GM12878 (cell line): ENCODE measurements around the gene OR1J1. TPM values are rescaled to one million over a fixed set of nuclear protein-coding genes. Genes with fewer than 3 reads are reported as not detected.

Source experiments
- ATAC-seq: fragments of 200-7000 bp; cut with Tn5 transposase; 3 replicates; pipeline ENCODE4 v1.9.1; 2020; ENCODE audit warnings: mild to moderate bottlenecking, moderate library complexity
- BruUV-seq: library from RNA; stranded (reverse); fragments of 400-500 nt; replicated peaks from 2 replicates; lab custom pipeline; 2021; lab: Mats Ljungman, UMichigan
- CTCF ChIA-PET: fragments of 300-600 bp; sonication (Branson Sonifier 250); formaldehyde crosslinking; extraction: SDS; loops from one replicate; lab custom pipeline; 2021; ENCODE audit warnings: inconsistent platforms; lab: Yijun Ruan, JAX
- POLR2A ChIA-PET: fragments of 350-600 bp; formaldehyde crosslinking; extraction: SDS; loops from one replicate; lab custom pipeline; 2021; ENCODE audit warnings: inconsistent platforms; lab: Charles Lee
- RAD21 ChIA-PET: fragments of 300-600 bp; sonication (Branson Sonifier 250); formaldehyde crosslinking; loops from one replicate; lab custom pipeline; 2023; ENCODE audit warnings: antibody characterized with exemption; ENCODE audit not compliant: unreplicated experiment; lab: Charles Lee
- SMC1A ChIA-PET: fragments of 300-600 bp; sonication (Branson Sonifier 250); formaldehyde crosslinking; loops from one replicate; lab custom pipeline; 2023; ENCODE audit not compliant: unreplicated experiment, uncharacterized antibody; lab: Charles Lee
- DNase-seq: peaks from one replicate; pipeline ENCODE4 v3.0.0-alpha.2; 2011; ENCODE audit warnings: low read depth, low spot score
- FAIRE-seq: peaks from 3 replicates; lab custom pipeline; 2011; peaks lifted over from hg19 to GRCh38; lab: Jason Lieb, UNC
- H2AFZ ChIP-seq: 2 replicates; pipeline ENCODE4 v1.6.0; 2011; ENCODE audit warnings: low read depth, low read length, control low read depth; ENCODE audit not compliant: control insufficient read depth
- H3K27ac ChIP-seq: 2 replicates; pipeline ENCODE4 v1.5.1; 2011; ENCODE audit warnings: control low read depth; ENCODE audit not compliant: control insufficient read depth, insufficient read depth
- H3K27me3 ChIP-seq, 2 experiments: replicated peaks in 1 of 2; 2 replicates each; pipeline versions ENCODE4 v1.6.0 to v1.6.1; 2011; ENCODE audit warnings: low read length in 1 of 2; ENCODE audit not compliant: control insufficient read depth in 2 of 2, insufficient read depth in 2 of 2
- H3K36me3 ChIP-seq, 2 experiments: 2 replicates each; pipeline ENCODE4 v1.5.1; 2011; ENCODE audit warnings: low read length in 1 of 2; ENCODE audit not compliant: control insufficient read depth in 2 of 2, insufficient read depth in 2 of 2
- H3K4me1 ChIP-seq: 2 replicates; pipeline ENCODE4 v1.6.1; 2011; ENCODE audit warnings: mild to moderate bottlenecking, low read length, moderate library complexity, mixed read lengths; ENCODE audit not compliant: control insufficient read depth, insufficient read depth
- H3K4me2 ChIP-seq: 2 replicates; pipeline ENCODE4 v1.6.0; 2011; ENCODE audit warnings: control low read depth; ENCODE audit not compliant: control insufficient read depth, insufficient read depth
- H3K4me3 ChIP-seq: fragments of 200-600 bp; sonication (generic); 2 replicates; pipeline ENCODE4 v1.5.1; 2016
- H3K79me2 ChIP-seq: 2 replicates; pipeline ENCODE4 v1.6.0; 2011; ENCODE audit warnings: low read length; ENCODE audit not compliant: control insufficient read depth, insufficient read depth
- H3K9ac ChIP-seq: 2 replicates; pipeline ENCODE4 v1.8.0; 2011; ENCODE audit warnings: low read length, control low read depth, mixed read lengths; ENCODE audit not compliant: control insufficient read depth, insufficient read depth
- H3K9me3 ChIP-seq: replicated peaks from 3 replicates; pipeline ENCODE4 v1.5.1; 2011; ENCODE audit warnings: mild to moderate bottlenecking, low read length; ENCODE audit not compliant: control insufficient read depth, insufficient read depth
- H4K20me1 ChIP-seq: 2 replicates; pipeline ENCODE4 v1.6.0; 2011; ENCODE audit not compliant: control insufficient read depth, insufficient read depth
- CHD1 ChIP-seq: IDR thresholded peaks from 2 replicates; pipeline ENCODE4 v1.6.1; 2012; ENCODE audit warnings: low read depth, low read length, improper control_type of control experiment
- CHD2 ChIP-seq: IDR thresholded peaks from 2 replicates; pipeline ENCODE4 v1.6.1; 2011; ENCODE audit warnings: low read depth, low read length, improper control_type of control experiment, borderline replicate concordance
- CTCF ChIP-seq, 3 experiments: IDR thresholded peaks in 2 of 3; conservative IDR thresholded peaks in 1 of 3; 2 replicates each; pipeline ENCODE4 v1.5.1; 2011; ENCODE audit warnings: low read depth in 3 of 3, low read length in 3 of 3, mild to moderate bottlenecking in 3 of 3, control low read depth in 2 of 3, moderate library complexity in 2 of 3, inconsistent platforms in 1 of 3, mixed read lengths in 1 of 3; ENCODE audit not compliant: control insufficient read depth in 2 of 3, insufficient read depth in 1 of 3; ENCODE audit errors: extremely low read depth in 1 of 3
- E4F1 ChIP-seq: fragments of 450-650 bp; IDR thresholded peaks from 2 replicates; pipeline ENCODE4 v1.6.1; 2018; ENCODE audit warnings: borderline replicate concordance, mild to moderate bottlenecking; ENCODE audit not compliant: partially characterized antibody
- EP300 ChIP-seq, 2 experiments: fragments of 150-350 bp in 1 of 2; IDR thresholded peaks; 2 replicates each; pipeline ENCODE4 v1.6.1; 2011 to 2012; ENCODE audit warnings: low read depth in 2 of 2, low read length in 2 of 2, borderline replicate concordance in 1 of 2, improper control_type of control experiment in 1 of 2, inconsistent platforms in 1 of 2; ENCODE audit not compliant: control insufficient read depth in 1 of 2
- FOXK2 ChIP-seq: fragments of 450-650 bp; IDR thresholded peaks from 2 replicates; pipeline ENCODE4 v1.6.1; 2017; ENCODE audit warnings: mild to moderate bottlenecking, moderate library complexity
- LARP7 ChIP-seq: fragments of 450-650 bp; IDR thresholded peaks from 2 replicates; pipeline ENCODE4 v1.6.1; 2017; ENCODE audit warnings: mild to moderate bottlenecking
- MXI1 ChIP-seq: fragments of 150-350 bp; IDR thresholded peaks from 2 replicates; pipeline ENCODE4 v1.6.1; 2011; ENCODE audit warnings: low read depth, mild to moderate bottlenecking, inconsistent platforms, low read length, improper control_type of control experiment
- NFYB ChIP-seq: IDR thresholded peaks from 2 replicates; pipeline ENCODE4 v1.6.1; 2011; ENCODE audit warnings: low read depth, mild to moderate bottlenecking, low read length, improper control_type of control experiment, moderate library complexity; ENCODE audit not compliant: insufficient read depth
- PKNOX1 ChIP-seq: fragments of 450-650 bp; IDR thresholded peaks from 2 replicates; pipeline ENCODE4 v1.6.1; 2016; ENCODE audit warnings: mild to moderate bottlenecking
- RAD21 ChIP-seq: IDR thresholded peaks from 2 replicates; pipeline ENCODE4 v1.6.1; 2011; ENCODE audit warnings: mild to moderate bottlenecking, low read depth, low read length, moderate library complexity; ENCODE audit not compliant: insufficient read depth
- REST ChIP-seq: IDR thresholded peaks from 2 replicates; pipeline ENCODE4 v1.6.1; 2012; ENCODE audit warnings: mild to moderate bottlenecking, low read depth, low read length
- SMC3 ChIP-seq: IDR thresholded peaks from 2 replicates; pipeline ENCODE4 v1.6.1; 2011; ENCODE audit warnings: low read length, improper control_type of control experiment, borderline replicate concordance
- WGBS: methylation state at CpG from one replicate; pipeline ENCODE4 v1.1.6; 2016; ENCODE audit warnings: low lambda C conversion rate; ENCODE audit not compliant: insufficient replicate concordance, insufficient coverage; ENCODE audit errors: missing lambda C conversion rate; 5-methylcytosine and 5-hydroxymethylcytosine counted together
- in situ Hi-C: fragments of 300-500 bp; cut with MboI; formaldehyde crosslinking; loops from 9 replicates; pipeline ENCODE4 v1.14.3; 2018; ENCODE audit warnings: mixed read lengths
- intact Hi-C: fragments of 100-400 bp; cut with micrococcal nuclease; formaldehyde crosslinking; loops from one replicate; pipeline ENCODE4 v1.14.2; 2022; ENCODE audit not compliant: unreplicated experiment
- polyA plus RNA-seq, 11 experiments: library from polyadenylated mRNA; depleted of rRNA in 4 of 11; unstranded in 6 of 11; stranded (reverse) in 5 of 11; fragments of >200 nt; fragmentation: Nextera tagmentation in 4 of 11; fragmentation: Illumina TruSeq in 1 of 11; extraction: Ambion mirVana in 4 of 11; extraction: Trizol in 1 of 11; gene quantifications; 1 replicate in 1 of 11; 2 replicates in 10 of 11; pipeline versions ENCODE4 v1.2.1 to v1.2.3, GENCODE V29; 2011 to 2016; ENCODE audit warnings: inconsistent platforms in 2 of 11, missing spikeins in 2 of 11, low read depth in 1 of 11
- total RNA-seq, 4 experiments: library from RNA; depleted of rRNA in 3 of 4; stranded (reverse); fragments of >200 nt in 3 of 4; fragmentation: Illumina TruSeq in 1 of 4; extraction: Trizol in 1 of 4; gene quantifications; 2 replicates each; pipeline versions ENCODE4 v1.2.1 to v1.2.3, GENCODE V29; 2013 to 2021

The OR1J1 gene
- total and polyA plus RNA-seq, 10 of the 15 experiments (the other 5 are each of a cell fraction or from before 2014, with no cell fraction given), result 0.07 TPM; not detected in 9

GRCh38 chr9:122466456-122466855 lies 11.3 kb downstream of the OR1J1 start:
- Histone ChIP-seq H3K79me2 (no peaks in the 10 kb centered on the region), H3K36me3 (no peaks in the 10 kb centered on the region), H3K27me3 (no peaks in the 10 kb centered on the region; a peak in 1 of 4 replicates), H3K9me3 (no peaks in the 10 kb centered on the region; the same call in 2 of the 3 replicates), H3K4me2 (no peak overlapping the region), H3K4me1 (no peaks in the 10 kb centered on the region), H3K27ac (no peak overlapping the region), H3K9ac (no peak overlapping the region), H4K20me1 (no peaks in the 10 kb centered on the region), H3K4me3 (no peak overlapping the region), H2AFZ (no peak overlapping the region)
- ChIA-PET POLR2A (no interaction called here), CTCF (interaction anchor here (1.4 to 1.5 kb wide), 2 partner anchors 9 to 12 kb away, joined by 5 to 10 read pairs; no protein-coding TSS in a partner anchor), SMC1A (no interaction called here), RAD21 (no interaction called here)
- in situ Hi-C loops, result loop anchor here (5.0 to 10.0 kb wide), 2 partner anchors 516 to 888 kb away; partner anchors contain the start of gene CRB2
- 20% methylated on average over 3 of the region's 3 CpGs for WGBS
- BruUV-seq, result no TSS peak
- intact Hi-C loops, result loop anchor here (10.0 kb wide), 1 partner anchor 528 kb away; no protein-coding TSS in a partner anchor
- FAIRE-seq (no peak), DNase-seq (no peak), ATAC-seq (no peak)
- no peak for TF ChIP-seq CHD2
- no peak for TF ChIP-seq PKNOX1
- TF ChIP-seq CHD1, result no peak
- no peak for TF ChIP-seq LARP7
- TF ChIP-seq FOXK2, result no peak
- no peak for TF ChIP-seq RAD21
- no peak for TF ChIP-seq REST
- TF ChIP-seq CTCF (IDR thresholded peaks at IDR 0.05 in 2 of 3, conservative IDR thresholded peaks at IDR 0.05 in 1 of 3; ENCODE audit: control insufficient read depth in 2 of 3, extremely low read depth in 1 of 3, insufficient read depth in 1 of 3, low read depth in 3 of 3, low read length in 3 of 3), result no peak
- TF ChIP-seq EP300 (IDR thresholded peaks at IDR 0.05; ENCODE audit: borderline replicate concordance in 1 of 2, control insufficient read depth in 1 of 2, low read depth in 2 of 2, low read length in 2 of 2), result no peak
- no peak for TF ChIP-seq NFYB
- TF ChIP-seq E4F1, result no peak
- no peak for TF ChIP-seq SMC3
- no peak for TF ChIP-seq MXI1
